ENCODE measurements around the gene ZNF77. TPM values are rescaled to one million over a fixed set of nuclear protein-coding genes. Genes with fewer than 3 reads are reported as not detected.
"Not testable (repeated sequence)": the region's sequence is repeated elsewhere in the genome, so short reads cannot be mapped to it uniquely, and the experiment has no call there.

ZNF77 gene
- total RNA-seq, 2 donors from 2014 or later = 3.1 to 3.3 TPM

DNA sequence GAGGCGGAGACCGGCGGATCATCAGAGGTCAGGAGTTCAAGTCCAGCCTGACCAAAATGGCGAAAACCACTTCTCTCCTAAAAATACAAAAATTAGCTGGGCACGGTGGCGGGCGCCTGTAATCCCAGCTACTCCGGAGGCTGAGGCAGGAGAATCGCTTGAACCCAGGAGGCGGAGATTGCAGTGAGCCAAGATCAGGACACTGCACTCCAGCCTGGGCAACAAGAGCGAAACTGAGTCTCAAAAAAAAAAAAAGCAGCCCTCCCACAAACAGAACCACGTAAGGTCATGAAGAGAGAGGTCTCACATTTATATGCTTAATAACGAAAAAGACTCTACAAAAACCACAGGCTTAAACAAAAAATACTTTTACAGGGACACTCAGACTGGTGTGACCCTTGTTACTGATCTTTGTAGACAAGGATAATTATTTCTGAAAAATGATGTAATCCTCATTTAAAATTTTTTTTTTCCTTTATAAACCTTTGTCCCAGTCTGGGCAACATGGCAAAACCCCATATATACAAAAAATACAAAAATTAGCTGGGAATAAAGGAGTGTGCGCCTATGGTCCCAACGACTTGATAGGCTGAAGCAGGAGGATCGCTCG lies 909 bp upstream of the ZNF77 start:
- Histone ChIP-seq H3K4me3 (peak overlapping the region; percentile 57), H3K36me3 (no peaks in the 10 kb centered on the region), H3K9ac (ENCODE audit: low read depth in 2 of 2, low read length in 2 of 2) (peak overlapping the region; percentile 79 to 93), H3K27ac (peak overlapping the region; percentile 77), H3K4me1 (no peaks in the 10 kb centered on the region), H3K9me3 (no peaks in the 10 kb centered on the region), H3K27me3 (no peaks in the 10 kb centered on the region)
- intact Hi-C loops (cut with DNase I) = no loop called here
- no peak for DNase-seq
- TF ChIP-seq CTCF (IDR thresholded peaks at IDR 0.05) = no peak

GRCh38 chr19:2944403-2944774 lies 382 bp downstream of the ZNF77 start:
- no peaks in the 10 kb centered on the region for H3K9me3 ChIP-seq
- H3K27me3 ChIP-seq = no peaks in the 10 kb centered on the region
- intact Hi-C loops (cut with DNase I) = loop anchor here (5.0 kb wide), 1 partner anchor 57 kb away; no protein-coding TSS in a partner anchor
- DNase-seq = no peak
- no peaks in the 10 kb centered on the region for H3K36me3 ChIP-seq
- no peaks in the 10 kb centered on the region for H3K4me1 ChIP-seq
- peak overlapping the region; percentile 77 for H3K27ac ChIP-seq
- TF ChIP-seq CTCF (IDR thresholded peaks at IDR 0.05) = no peak
- H3K4me3 ChIP-seq = peak overlapping the region; percentile 57
- H3K9ac ChIP-seq (ENCODE audit: low read depth in 2 of 2, low read length in 2 of 2) = peak overlapping the region; percentile 83 to 93

DNA sequence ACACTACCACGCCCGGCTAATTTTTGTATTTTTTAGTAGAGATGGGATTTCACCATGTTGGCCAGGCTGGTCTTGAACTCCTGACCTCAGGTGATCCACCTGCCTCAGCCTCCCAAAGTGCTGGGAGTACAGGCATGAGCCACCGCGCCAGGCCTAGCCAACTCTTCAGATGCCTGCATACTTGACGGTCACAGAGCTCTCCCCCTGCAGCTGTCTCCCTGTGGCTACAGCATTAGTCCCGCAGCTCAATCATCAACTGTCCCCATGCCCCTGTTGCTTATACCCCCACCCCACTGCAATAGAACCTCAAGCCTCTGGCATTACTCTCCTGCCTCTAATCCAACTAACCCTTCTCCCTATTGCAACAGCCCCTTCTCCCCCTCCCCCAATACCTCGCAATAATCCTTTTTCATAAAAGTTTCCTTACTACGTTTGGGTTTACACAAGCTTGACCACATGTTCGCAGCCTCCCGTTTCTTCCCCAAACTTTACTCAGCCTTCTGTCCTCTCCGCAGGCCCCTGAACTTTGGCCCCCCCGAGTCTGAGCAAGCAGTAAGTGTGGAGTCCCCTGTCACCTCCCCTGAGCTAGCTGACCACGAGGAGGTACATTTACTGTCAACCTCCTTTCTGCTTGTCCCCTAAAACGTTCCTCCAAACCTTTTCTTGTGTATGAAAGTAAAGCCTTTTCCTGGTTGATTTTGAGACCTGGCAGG lies 1.7 kb downstream of the ZNF77 start:
- Histone ChIP-seq H3K27me3 (no peaks in the 10 kb centered on the region), H3K4me3 (no peak overlapping the region), H3K9me3 (no peaks in the 10 kb centered on the region), H3K4me1 (no peaks in the 10 kb centered on the region), H3K27ac (no peak overlapping the region), H3K9ac (ENCODE audit: low read depth in 2 of 2, low read length in 2 of 2) (peak overlapping the region in 1 of 2 donors; percentile 12), H3K36me3 (no peaks in the 10 kb centered on the region)
- intact Hi-C loops (cut with DNase I) = loop anchor here (5.0 kb wide), 1 partner anchor 56 kb away; no protein-coding TSS in a partner anchor
- DNase-seq = no peak
- TF ChIP-seq CTCF (IDR thresholded peaks at IDR 0.05) = no peak

GRCh38 chr19:2935863-2936262 lies 8.9 kb downstream of the ZNF77 start:
- H3K9me3 ChIP-seq = peaks cover 10% of the 10 kb centered on the region
- not testable (repeated sequence) for H3K4me3 ChIP-seq

DNA sequence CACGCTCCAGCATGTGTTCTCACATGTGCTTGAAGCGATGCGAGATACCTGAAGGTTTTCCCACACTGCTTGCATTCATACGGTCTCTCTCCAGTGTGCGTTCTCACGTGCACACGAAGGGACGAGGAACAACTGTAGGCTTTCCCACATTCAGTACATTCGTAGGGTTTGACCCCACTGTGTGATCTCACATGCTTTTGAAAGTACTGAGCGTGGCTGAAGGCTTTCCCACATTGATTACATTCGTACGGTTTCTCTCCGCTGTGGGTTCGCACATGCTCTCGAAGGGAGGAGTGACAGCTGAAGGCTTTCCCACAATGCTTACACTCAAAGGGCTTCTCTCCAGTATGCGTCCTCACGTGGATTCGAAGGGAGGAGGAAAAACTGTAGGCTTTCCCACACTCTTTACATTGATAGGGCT lies 11.3 kb downstream of the ZNF77 start:
- Histone ChIP-seq H3K4me3 (no peak overlapping the region), H3K36me3 (peaks cover 15% of the 10 kb centered on the region), H3K9ac (ENCODE audit: low read depth in 2 of 2, low read length in 2 of 2) (no peak overlapping the region), H3K9me3 (peaks cover 10% of the 10 kb centered on the region), H3K4me1 (no peaks in the 10 kb centered on the region), H3K27me3 (no peaks in the 10 kb centered on the region), H3K27ac (no peak overlapping the region)
- intact Hi-C loops (cut with DNase I) = no loop called here
- no peak for DNase-seq
- TF ChIP-seq CTCF (IDR thresholded peaks at IDR 0.05) = no peak

More at GRCh38 chr19:2935863-2936262, 8.9 kb downstream of the ZNF77 start:
- H3K4me1 ChIP-seq; H3K27me3 ChIP-seq; intact Hi-C loops (cut with DNase I); H3K27ac ChIP-seq; DNase-seq; H3K9ac ChIP-seq (ENCODE audit: low read depth in 2 of 2, low read length in 2 of 2): not testable (repeated sequence)
- peaks cover 15% of the 10 kb centered on the region for H3K36me3 ChIP-seq

GRCh38 chr19:2927032-2927430 lies 17.7 kb downstream of the ZNF77 start:
- no peaks in the 10 kb centered on the region for H3K36me3 ChIP-seq
- no peaks in the 10 kb centered on the region for H3K27me3 ChIP-seq
- no peak for TF ChIP-seq CTCF (IDR thresholded peaks at IDR 0.05)
- no peak overlapping the region for H3K27ac ChIP-seq
- no peak for DNase-seq
- no peak overlapping the region for H3K4me3 ChIP-seq
- H3K9me3 ChIP-seq = no peaks in the 10 kb centered on the region
- H3K9ac ChIP-seq (ENCODE audit: low read depth in 2 of 2, low read length in 2 of 2) = no peak overlapping the region
- H3K4me1 ChIP-seq = no peaks in the 10 kb centered on the region
- intact Hi-C loops (cut with DNase I) = no loop called here

All from colonic mucosa (tissue), 4 donors.